ENCODE measurements around the gene RAB15.
A peak's percentile ranks its signal among the peaks of the same experiment; 100 is the strongest.
"Not testable (repeated sequence)": the region's sequence is repeated elsewhere in the genome, so short reads cannot be mapped to it uniquely, and the experiment has no call there.

The RAB15 gene

DNA sequence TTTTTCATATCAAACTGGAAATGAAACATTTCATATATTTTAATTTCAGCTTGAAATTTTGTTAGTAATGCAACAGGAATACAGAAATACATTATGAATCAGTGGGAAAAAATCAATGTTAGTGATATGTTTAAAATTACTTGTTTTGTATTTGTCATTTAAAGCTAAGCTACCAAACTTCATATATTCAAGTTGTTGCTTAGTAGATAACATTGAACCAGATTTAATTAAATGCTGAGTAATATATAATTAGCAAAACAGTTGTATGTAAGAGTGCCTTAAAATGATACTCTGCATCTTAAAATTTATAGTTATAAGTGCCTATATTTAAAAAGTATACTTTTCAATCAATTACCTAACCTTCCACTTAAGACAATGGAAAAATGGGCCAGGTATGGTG is 52.9 kb downstream of the RAB15 start:
- no peak for DNase-seq (ENCODE audit: extremely low read depth, low read depth)
- TF ChIP-seq, protein P1, sequence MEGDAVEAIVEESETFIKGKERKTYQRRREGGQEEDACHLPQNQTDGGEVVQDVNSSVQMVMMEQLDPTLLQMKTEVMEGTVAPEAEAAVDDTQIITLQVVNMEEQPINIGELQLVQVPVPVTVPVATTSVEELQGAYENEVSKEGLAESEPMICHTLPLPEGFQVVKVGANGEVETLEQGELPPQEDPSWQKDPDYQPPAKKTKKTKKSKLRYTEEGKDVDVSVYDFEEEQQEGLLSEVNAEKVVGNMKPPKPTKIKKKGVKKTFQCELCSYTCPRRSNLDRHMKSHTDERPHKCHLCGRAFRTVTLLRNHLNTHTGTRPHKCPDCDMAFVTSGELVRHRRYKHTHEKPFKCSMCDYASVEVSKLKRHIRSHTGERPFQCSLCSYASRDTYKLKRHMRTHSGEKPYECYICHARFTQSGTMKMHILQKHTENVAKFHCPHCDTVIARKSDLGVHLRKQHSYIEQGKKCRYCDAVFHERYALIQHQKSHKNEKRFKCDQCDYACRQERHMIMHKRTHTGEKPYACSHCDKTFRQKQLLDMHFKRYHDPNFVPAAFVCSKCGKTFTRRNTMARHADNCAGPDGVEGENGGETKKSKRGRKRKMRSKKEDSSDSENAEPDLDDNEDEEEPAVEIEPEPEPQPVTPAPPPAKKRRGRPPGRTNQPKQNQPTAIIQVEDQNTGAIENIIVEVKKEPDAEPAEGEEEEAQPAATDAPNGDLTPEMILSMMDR (IDR thresholded peaks at IDR 0.05; ENCODE audit: low read depth, low read length): no peak

DNA sequence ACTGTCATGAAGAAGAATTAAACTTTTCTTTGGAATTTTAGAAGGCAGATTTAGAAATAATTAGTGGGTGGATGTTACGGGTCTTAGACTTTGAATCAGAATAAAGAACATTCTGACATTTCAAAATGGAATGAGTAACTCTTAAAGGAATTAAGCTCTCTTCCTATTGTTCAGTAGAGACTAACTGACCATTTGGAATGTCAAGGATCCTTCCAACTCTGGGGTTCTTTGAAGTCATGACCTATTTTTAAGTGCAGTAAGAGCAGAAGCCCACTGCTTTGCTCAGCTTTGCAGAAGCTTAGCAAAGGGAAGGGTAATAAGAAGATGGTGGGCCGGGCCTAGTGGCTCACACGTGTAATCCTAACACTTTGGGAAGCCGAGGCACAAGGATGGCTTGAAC is 53.9 kb downstream of the RAB15 start:
- DNase-seq (ENCODE audit: extremely low read depth, low read depth): no peak
- TF ChIP-seq, protein P1 (IDR thresholded peaks at IDR 0.05; ENCODE audit: low read depth, low read length): no peak

DNA sequence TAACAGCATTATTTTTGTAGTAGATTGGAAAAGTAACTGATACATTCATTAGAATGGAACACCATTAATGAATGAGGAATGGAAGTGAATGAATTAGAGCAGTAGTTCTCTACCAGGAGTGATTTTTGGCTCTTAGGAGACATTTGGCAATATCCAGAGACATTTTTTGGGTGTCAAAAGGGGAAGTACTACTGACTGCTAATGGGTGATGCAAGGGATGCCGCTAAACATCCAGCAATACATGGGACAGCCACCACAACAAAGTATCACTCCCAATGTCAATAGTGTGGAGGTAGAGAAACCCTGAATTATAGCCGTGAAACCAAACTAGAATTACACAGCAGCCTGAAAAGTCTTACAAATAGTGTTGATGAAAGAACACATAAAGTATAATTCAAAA is 56.3 kb downstream of the RAB15 start:
- no peak for DNase-seq (ENCODE audit: extremely low read depth, low read depth)
- TF ChIP-seq, protein P1 (IDR thresholded peaks at IDR 0.05; ENCODE audit: low read depth, low read length): no peak

DNA sequence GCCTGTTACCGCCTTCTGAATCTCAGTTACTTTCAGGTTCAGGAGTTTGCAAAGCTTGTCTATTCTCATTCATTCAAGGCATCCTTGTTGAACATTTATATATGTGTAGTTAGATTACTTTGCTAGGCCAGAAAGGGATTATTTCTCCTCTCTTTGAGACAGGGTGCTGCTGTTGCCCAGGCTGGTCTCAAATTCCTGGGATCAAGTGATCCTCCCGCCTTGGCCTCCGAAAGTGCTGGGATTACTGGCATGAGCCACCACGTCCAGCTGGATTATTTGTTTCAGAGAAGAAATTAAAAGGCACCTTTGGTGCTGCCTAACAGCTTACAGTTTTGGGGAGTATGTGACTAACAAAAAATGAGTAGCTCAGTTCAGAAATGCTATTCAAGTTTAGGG is 57.1 kb downstream of the RAB15 start:
- TF ChIP-seq, protein P1 (IDR thresholded peaks at IDR 0.05; ENCODE audit: low read depth, low read length): no peak
- no peak for DNase-seq (ENCODE audit: extremely low read depth, low read depth)

DNA sequence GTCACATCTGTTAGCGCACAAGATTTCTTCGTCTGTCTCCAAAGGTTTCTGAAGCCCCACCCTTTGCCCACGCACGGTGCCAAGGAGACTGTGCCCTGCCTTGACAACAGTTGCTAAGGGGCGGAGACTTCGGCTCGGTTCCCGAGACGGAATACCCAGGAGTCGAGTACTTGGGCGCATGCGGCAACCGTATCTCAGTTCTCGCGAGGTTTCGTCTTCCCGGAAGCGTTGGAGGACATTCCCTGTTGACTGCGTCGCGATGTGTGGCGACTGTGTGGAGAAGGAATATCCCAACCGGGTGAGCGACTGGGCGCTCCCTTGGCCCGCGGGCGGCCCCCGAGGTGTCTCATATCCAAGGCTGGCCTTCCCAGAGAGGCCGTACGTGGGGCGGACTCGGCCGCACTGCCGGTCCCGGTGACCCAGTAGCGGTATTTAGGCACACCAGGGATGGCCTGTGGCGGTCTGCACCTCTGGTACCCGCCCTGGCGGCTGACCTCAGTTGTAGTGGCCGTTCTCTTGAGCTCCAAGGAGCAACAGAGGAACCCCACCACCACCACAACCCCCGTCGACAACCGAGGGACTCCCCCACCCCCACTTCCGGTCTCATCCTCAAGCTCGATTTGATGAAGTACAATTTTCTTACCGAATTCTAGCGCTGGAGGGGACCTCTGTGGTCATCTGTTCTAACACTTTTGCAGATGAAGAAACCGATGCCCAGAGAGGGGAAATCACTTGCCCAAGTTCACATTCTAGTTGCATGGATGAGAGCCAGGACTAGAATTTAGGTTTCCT is 57.7 kb downstream of the RAB15 start, which contains the start of gene CHURC1:
TSS of gene CHURC1 (plus strand) at position 219 of the 792 bp plus-strand sequence. CDS start at position 260, 41 bp downstream.
- TF ChIP-seq, protein P1 (IDR thresholded peaks at IDR 0.05; ENCODE audit: low read depth, low read length): no peak
- peak; percentile 96 for DNase-seq (ENCODE audit: extremely low read depth, low read depth)

DNA sequence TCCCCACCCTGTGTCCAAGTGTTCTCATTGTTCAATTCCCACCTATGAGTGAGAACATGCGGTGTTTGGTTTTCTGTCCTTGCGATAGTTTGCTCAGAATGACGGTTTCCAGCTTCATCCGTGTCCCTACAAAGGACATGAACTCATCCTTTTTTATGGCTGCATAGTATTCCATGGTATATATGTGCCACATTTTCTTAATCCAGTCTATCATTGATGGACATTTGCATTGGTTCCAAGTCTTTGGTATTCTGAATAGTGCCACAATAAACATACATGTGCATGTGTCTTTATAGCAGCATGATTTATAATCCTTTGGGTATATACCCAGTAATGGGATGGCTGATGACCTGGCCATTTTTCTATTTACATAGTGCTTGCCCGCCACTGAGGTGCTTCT is 58.7 kb downstream of the RAB15 start:
- DNase-seq (ENCODE audit: extremely low read depth, low read depth): not testable (repeated sequence)

DNA sequence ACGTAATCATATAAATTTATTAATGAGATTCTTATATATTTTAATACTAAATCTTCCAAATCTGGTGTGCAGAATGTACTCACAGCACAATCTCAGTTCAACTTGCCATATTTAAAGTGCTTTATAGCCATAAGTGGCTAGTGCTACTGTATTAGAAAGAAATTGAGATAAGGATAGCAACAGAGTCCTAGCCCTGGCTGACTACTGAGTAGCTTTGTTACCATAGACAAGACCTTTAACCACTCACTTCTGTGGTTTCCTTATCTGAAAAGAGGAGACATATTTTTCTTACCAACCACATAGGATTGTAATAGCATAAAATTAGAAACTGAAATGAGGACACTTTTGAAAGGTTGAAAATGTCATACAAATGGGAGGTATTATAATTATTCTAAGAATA is 59.9 kb downstream of the RAB15 start:
- DNase-seq (ENCODE audit: extremely low read depth, low read depth): no peak
- TF ChIP-seq, protein P1 (IDR thresholded peaks at IDR 0.05; ENCODE audit: low read depth, low read length): no peak
